Measurements from ENCODE around the gene MIPEP.

DNA sequence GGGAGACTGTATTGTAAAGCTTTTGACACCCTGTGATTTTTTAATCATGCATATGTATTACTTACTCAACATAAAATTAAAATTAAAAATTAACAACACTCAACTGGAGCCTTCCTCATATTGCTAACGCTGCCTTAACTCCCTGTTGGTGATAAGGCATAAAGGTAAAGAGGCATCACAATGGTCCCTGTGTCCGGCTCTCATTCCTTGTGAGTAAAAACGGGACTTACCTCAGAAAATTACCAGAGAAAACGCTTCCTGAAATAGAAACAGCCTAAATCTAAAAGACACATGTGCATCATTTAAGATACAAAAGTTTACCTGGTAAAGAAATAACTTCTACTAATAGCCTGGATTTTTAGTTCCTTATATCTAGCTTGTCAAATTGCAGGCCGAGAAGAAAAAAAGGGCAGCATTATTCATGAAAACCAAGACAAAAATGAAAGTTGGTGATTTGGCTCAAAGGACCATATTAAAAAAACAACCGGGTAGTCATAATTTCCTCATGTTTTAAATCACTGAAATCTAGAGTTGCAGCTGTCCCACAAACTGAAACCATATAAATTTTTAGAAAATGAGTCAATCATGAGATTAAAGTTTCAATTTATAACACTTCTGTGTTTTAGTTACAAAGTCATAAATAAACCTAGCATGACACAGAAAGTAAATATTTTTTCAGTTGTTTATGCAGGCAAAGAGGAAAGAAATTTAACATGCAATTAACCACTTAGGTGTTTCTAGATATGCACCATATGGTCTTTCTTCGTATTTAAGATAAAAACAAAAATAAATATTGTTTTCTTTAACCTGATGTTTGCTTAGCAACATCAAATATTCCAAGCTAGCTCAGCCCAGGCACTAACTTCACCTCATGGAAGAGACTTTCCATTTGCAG is 94.7 kb downstream of the MIPEP start:
- TF ChIP-seq CTCF (conservative IDR thresholded peaks at IDR 0.05; ENCODE audit: low read depth, low read length): no peak
- no peak for TF ChIP-seq EZH2 (IDR thresholded peaks at IDR 0.05; ENCODE audit: borderline replicate concordance, low read depth, low read length, poor library complexity, severe bottlenecking)
